Measurements from ENCODE around the gene ARL8A.

GRCh38 chr1:202106340-202107254 is 37.9 kb downstream of the ARL8A start:
- TF ChIP-seq POLR2AphosphoS5 (IDR thresholded peaks at IDR 0.05; ENCODE audit: low read depth, low read length), result no peak
- TF ChIP-seq TAF1 (IDR thresholded peaks at IDR 0.05; ENCODE audit: borderline replicate concordance, insufficient read depth, low read length), result no peak
- TF ChIP-seq SIN3A (IDR thresholded peaks at IDR 0.05; ENCODE audit: borderline replicate concordance, insufficient read depth, low read length), result no peak
- TF ChIP-seq, protein P1, sequence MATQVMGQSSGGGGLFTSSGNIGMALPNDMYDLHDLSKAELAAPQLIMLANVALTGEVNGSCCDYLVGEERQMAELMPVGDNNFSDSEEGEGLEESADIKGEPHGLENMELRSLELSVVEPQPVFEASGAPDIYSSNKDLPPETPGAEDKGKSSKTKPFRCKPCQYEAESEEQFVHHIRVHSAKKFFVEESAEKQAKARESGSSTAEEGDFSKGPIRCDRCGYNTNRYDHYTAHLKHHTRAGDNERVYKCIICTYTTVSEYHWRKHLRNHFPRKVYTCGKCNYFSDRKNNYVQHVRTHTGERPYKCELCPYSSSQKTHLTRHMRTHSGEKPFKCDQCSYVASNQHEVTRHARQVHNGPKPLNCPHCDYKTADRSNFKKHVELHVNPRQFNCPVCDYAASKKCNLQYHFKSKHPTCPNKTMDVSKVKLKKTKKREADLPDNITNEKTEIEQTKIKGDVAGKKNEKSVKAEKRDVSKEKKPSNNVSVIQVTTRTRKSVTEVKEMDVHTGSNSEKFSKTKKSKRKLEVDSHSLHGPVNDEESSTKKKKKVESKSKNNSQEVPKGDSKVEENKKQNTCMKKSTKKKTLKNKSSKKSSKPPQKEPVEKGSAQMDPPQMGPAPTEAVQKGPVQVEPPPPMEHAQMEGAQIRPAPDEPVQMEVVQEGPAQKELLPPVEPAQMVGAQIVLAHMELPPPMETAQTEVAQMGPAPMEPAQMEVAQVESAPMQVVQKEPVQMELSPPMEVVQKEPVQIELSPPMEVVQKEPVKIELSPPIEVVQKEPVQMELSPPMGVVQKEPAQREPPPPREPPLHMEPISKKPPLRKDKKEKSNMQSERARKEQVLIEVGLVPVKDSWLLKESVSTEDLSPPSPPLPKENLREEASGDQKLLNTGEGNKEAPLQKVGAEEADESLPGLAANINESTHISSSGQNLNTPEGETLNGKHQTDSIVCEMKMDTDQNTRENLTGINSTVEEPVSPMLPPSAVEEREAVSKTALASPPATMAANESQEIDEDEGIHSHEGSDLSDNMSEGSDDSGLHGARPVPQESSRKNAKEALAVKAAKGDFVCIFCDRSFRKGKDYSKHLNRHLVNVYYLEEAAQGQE (IDR thresholded peaks at IDR 0.05; ENCODE audit: insufficient read depth in 1 of 2, low read depth in 2 of 2, low read length in 2 of 2), result no peak
- no peak for TF ChIP-seq FOXP2 (optimal IDR thresholded peaks at IDR 0.05; ENCODE audit: borderline replicate concordance, extremely low read depth, extremely low read length, insufficient read depth)

Data from PFSK-1 (cell line).